Activated naive CD8-positive, alpha-beta T cell treated with anti-CD3 and anti-CD28 coated beads, Interleukin-2, amount 10 ng/mL, durations not matched to agents 7 days and 5 days (primary cell): Measurements from ENCODE around the gene ZNF592. TPM values are rescaled to one million over a fixed set of nuclear protein-coding genes. Genes with fewer than 3 reads are reported as not detected.

ENCODE experiments used
- ATAC-seq: fragments of 150-1000 bp; cut with Tn5 transposase; one replicate; pipeline ENCODE4 v1.10.0; 2021; ENCODE audit warnings: low read depth, moderate library complexity
- POLR2A ChIA-PET: fragments of 350-600 bp; sonication (Branson Sonifier 250); formaldehyde crosslinking; loops from one replicate; lab custom pipeline; 2021; ENCODE audit warnings: antibody characterized with exemption; lab: Charles Lee
- DNase-seq: peaks from one replicate; pipeline ENCODE4 v3.0.0; 2021
- H3K27ac Mint-ChIP-seq: one replicate; pipeline ENCODE4 v1.8.0; 2022; ENCODE audit warnings: mild to moderate bottlenecking, mixed read lengths
- H3K27me3 Mint-ChIP-seq: one replicate; pipeline ENCODE4 v1.8.0; 2022; ENCODE audit warnings: mild to moderate bottlenecking, moderate library complexity, mixed read lengths
- H3K36me3 Mint-ChIP-seq: one replicate; pipeline ENCODE4 v1.8.0; 2021; ENCODE audit warnings: mild to moderate bottlenecking, mixed read lengths
- H3K4me1 Mint-ChIP-seq: one replicate; pipeline ENCODE4 v1.8.0; 2021; ENCODE audit warnings: mixed read lengths
- H3K4me3 Mint-ChIP-seq: one replicate; pipeline ENCODE4 v1.8.0; 2022; ENCODE audit warnings: mild to moderate bottlenecking, moderate library complexity, mixed read lengths
- H3K9me3 Mint-ChIP-seq: one replicate; pipeline ENCODE4 v1.8.0; 2021; ENCODE audit warnings: mixed read lengths
- total RNA-seq, 2 experiments: library from RNA; stranded (reverse); gene quantifications; one replicate each; pipeline ENCODE4 v1.2.3, GENCODE V29; 2021

ZNF592 gene
- total RNA-seq, 2 experiments from 2014 or later, result 35.6 TPM

DNA sequence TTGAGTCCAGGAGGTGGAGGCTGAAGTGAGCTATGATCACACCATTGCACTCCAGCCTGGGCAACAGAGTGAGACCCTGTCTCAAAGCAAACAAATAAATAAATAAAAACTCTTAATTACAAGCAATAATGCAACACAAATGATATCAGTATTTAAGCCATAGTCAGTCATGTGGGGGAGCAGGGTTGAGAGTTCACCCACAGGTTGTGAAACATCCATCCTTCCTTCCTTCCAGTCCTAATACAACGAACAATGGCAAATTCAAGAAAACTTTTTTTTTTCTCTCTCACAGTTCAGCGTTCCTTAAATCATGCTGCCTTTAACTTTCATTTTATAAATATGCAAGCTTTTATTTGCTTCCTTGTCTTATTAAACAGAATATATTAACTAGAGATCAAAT, 24.1 kb downstream of the ZNF592 start:
- H3K27me3 Mint-ChIP-seq, result no peaks in the 10 kb centered on the region
- ATAC-seq, result no peak
- peaks cover 16% of the 10 kb centered on the region for H3K4me1 Mint-ChIP-seq
- POLR2A ChIA-PET, result interaction anchor here (0.6 kb wide), 1 partner anchor 15 kb away, joined by 3 read pairs; no protein-coding TSS in a partner anchor
- no peaks in the 10 kb centered on the region for H3K9me3 Mint-ChIP-seq
- no peak overlapping the region for H3K4me3 Mint-ChIP-seq
- H3K27ac Mint-ChIP-seq, result no peak overlapping the region
- DNase-seq, result no peak
- peaks cover 27% of the 10 kb centered on the region for H3K36me3 Mint-ChIP-seq

DNA sequence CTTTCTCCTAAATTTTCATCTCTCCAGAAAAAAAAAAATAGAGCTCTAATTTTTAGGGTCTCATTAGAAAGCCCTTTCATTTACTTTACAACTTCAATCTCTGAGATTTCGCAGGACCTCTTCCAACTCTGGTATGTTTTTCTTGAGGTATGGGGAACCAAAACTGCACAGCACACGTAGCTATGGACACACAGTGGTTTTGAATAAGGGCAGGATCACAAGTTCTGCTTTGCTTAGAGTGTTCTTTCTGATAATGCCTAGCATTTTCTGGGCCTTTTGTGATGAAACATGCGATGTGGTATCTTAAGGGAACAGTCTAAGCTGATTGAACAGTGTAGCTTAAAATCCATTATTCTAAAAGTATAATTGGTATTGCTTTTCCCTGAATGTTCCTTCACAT, 25.3 kb downstream of the ZNF592 start:
- DNase-seq (no peak), ATAC-seq (no peak)
- no peaks in the 10 kb centered on the region for H3K9me3 Mint-ChIP-seq
- no peaks in the 10 kb centered on the region for H3K27me3 Mint-ChIP-seq
- no peak overlapping the region for H3K4me3 Mint-ChIP-seq
- H3K36me3 Mint-ChIP-seq, result peaks cover 21% of the 10 kb centered on the region
- H3K27ac Mint-ChIP-seq, result no peak overlapping the region
- H3K4me1 Mint-ChIP-seq, result peaks cover 16% of the 10 kb centered on the region
- POLR2A ChIA-PET, result no interaction called here

DNA sequence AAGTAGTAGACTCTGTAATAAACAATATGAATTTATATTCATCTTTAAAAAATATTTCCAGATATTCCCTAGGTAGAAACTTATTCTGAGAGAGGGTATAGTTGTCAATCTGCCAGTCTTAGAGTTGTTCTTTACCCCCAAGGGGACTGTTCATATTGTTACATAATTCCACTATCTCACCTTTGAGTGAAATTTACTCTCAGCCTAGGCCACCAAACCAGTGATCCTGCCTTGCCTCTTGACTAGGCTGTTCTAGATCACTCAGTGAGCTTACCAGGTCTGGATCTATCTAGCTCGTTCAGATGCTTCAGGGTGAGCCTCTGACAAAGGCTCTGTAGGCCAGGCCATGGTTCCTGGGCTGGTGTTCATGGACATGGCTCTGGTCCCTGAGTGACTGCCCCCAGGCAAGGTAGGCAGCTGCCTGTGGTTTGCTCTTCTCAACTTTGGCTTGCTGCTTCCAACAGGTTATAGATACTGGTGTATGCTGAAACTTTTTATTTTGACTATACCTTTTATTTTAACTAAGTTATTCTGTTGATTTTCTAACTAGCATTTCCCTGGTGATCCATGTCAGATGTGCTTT, 27.6 kb downstream of the ZNF592 start:
- H3K36me3 Mint-ChIP-seq, result peaks cover 12% of the 10 kb centered on the region
- no peaks in the 10 kb centered on the region for H3K9me3 Mint-ChIP-seq
- no peak overlapping the region for H3K27ac Mint-ChIP-seq
- peaks cover 8% of the 10 kb centered on the region for H3K4me1 Mint-ChIP-seq
- no peak overlapping the region for H3K4me3 Mint-ChIP-seq
- H3K27me3 Mint-ChIP-seq, result no peaks in the 10 kb centered on the region
- POLR2A ChIA-PET, result no interaction called here
- ATAC-seq (no peak), DNase-seq (no peak)

DNA sequence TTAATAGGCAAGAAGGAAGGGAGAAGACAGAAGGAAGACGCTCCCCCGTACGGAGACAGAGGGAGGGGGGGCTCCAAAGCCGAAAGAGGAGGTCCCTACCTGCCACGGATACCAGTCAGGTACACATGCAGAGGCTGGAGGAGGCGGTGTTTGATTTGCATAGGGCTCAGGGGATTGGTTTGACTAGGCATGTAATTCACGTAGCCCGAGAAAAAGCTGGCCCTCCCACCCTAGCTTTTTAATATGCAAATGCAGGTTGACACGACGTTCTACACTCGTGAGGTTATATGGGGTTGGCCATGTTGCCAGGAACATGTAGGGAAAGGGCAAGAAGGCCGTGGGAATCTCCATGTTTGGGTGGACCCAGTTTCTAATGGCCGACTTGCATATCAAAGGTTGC, 29.8 kb downstream of the ZNF592 start:
- ATAC-seq (no peak), DNase-seq (no peak)
- Mint-ChIP-seq H3K27me3 (no peaks in the 10 kb centered on the region), H3K9me3 (no peaks in the 10 kb centered on the region), H3K4me1 (peaks cover 19% of the 10 kb centered on the region), H3K36me3 (peaks cover 15% of the 10 kb centered on the region), H3K4me3 (no peak overlapping the region), H3K27ac (no peak overlapping the region)
- POLR2A ChIA-PET, result interaction anchor here (0.6 kb wide), 1 partner anchor 138 kb away, joined by 4 read pairs; no protein-coding TSS in a partner anchor

DNA sequence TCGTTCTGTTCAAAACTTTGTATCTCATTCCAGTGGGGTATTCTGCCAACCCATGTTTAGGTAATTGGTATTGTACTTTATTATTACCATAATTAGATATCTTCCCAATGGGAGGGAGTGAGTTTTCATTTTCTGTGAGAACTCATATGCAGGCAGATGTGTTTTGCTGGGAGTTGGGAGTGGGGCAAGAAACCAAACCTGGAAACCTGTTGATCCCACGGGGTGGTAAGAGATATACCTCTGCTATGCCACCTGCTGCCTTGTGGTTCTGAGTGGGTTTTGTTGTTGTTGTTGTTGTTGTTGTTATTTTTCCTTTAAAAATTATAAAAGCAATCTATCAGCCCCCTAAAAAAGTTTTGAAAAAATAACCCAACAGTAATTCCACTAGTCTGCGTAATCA, 32.1 kb downstream of the ZNF592 start:
- Mint-ChIP-seq H3K27ac (no peak overlapping the region), H3K4me3 (no peak overlapping the region), H3K4me1 (peaks cover 25% of the 10 kb centered on the region), H3K36me3 (peaks cover 24% of the 10 kb centered on the region), H3K27me3 (no peaks in the 10 kb centered on the region), H3K9me3 (no peaks in the 10 kb centered on the region)
- DNase-seq (no peak), ATAC-seq (no peak)
- POLR2A ChIA-PET, result no interaction called here

DNA sequence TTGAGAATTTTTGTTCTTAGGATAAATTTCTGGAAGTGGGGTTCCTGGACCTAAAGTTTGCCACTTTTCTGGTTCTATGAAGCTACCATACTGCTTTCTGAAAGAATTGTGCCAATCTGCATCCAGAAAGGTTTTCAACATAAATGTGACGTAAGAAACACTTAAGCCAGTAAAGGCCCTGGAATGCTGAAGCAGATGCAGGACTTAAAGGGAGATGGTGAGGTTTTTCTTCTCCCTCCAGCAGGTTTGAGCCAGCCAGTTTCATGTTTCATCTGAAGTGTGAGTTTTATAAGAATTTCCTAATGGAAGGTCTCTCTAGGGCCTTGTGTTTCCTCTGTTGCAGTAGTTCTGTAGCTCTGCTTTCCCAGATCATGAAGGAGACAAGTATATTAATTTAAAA, 33.1 kb downstream of the ZNF592 start:
- Mint-ChIP-seq H3K36me3 (peaks cover 29% of the 10 kb centered on the region), H3K27me3 (no peaks in the 10 kb centered on the region), H3K9me3 (no peaks in the 10 kb centered on the region), H3K4me3 (no peak overlapping the region), H3K4me1 (peaks cover 31% of the 10 kb centered on the region), H3K27ac (no peak overlapping the region)
- DNase-seq (no peak), ATAC-seq (no peak)
- POLR2A ChIA-PET, result no interaction called here

DNA sequence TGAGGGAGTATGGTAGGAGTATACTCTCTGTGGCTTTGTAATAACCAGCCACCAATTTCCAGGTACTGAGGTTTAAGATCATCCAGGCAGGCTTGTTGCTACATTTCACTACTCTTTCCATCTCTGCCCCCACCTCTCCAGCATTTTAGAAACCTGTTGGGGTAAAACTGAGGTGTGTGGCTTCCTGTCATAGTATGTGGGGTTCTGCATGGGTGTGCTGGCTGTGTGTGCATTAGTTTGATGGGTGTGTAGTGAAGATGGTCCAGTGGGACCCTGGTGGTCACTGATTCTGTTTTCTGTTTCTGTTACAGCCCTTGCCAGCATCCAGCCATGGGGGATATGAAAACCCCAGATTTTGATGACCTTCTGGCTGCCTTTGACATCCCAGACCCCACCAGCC, 34.0 kb downstream of the ZNF592 start:
- POLR2A ChIA-PET, result no interaction called here
- H3K27ac Mint-ChIP-seq, result peak overlapping the region; percentile 26
- DNase-seq (no peak), ATAC-seq (peak; percentile 71)
- H3K4me1 Mint-ChIP-seq, result peaks cover 31% of the 10 kb centered on the region
- peaks cover 29% of the 10 kb centered on the region for H3K36me3 Mint-ChIP-seq
- H3K4me3 Mint-ChIP-seq, result no peak overlapping the region
- no peaks in the 10 kb centered on the region for H3K9me3 Mint-ChIP-seq
- no peaks in the 10 kb centered on the region for H3K27me3 Mint-ChIP-seq

DNA sequence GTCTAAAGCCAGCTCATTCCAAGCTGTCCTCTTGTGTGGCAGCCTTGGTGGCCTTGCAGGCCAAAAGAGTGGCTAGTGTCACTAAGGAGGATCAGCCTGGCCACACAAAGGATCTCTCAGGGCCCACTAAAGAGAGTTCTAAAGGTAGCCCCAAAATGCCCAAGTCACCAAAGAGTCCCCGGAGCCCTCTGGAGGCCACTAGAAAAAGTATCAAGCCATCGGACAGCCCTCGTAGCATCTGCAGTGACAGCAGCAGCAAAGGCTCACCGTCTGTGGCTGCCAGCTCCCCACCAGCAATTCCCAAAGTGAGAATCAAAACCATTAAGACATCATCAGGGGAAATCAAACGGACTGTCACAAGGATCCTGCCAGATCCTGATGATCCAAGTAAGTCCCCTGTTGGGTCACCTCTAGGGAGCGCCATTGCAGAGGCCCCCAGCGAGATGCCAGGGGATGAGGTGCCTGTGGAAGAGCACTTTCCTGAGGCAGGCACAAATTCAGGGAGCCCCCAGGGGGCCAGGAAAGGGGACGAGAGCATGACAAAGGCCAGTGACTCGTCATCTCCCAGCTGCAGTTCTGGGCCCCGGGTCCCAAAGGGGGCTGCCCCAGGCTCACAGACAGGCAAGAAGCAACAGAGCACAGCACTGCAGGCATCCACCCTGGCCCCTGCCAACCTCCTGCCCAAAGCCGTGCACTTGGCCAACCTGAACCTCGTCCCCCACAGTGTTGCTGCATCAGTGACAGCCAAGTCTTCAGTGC, 35.3 kb downstream of the ZNF592 start:
- no peak for ATAC-seq
- peaks cover 31% of the 10 kb centered on the region for H3K4me1 Mint-ChIP-seq
- peaks cover 27% of the 10 kb centered on the region for H3K36me3 Mint-ChIP-seq
- no peak for DNase-seq
- H3K4me3 Mint-ChIP-seq, result no peak overlapping the region
- POLR2A ChIA-PET, result no interaction called here
- no peaks in the 10 kb centered on the region for H3K9me3 Mint-ChIP-seq
- no peak overlapping the region for H3K27ac Mint-ChIP-seq
- H3K27me3 Mint-ChIP-seq, result no peaks in the 10 kb centered on the region

DNA sequence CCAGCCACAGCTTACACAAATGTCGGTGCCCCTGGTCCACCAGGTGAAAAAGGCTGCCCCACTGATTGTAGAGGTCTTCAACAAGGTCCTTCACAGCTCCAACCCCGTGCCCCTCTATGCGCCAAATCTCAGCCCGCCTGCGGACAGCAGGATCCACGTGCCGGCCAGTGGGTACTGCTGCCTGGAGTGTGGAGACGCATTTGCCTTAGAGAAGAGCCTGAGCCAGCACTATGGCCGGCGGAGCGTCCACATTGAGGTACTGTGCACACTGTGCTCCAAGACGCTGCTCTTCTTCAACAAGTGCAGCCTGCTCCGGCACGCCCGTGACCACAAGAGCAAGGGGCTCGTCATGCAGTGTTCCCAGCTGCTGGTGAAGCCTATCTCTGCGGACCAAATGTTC, 35.9 kb downstream of the ZNF592 start:
- Mint-ChIP-seq H3K27me3 (no peaks in the 10 kb centered on the region), H3K9me3 (no peaks in the 10 kb centered on the region), H3K4me1 (peaks cover 31% of the 10 kb centered on the region), H3K27ac (no peak overlapping the region), H3K4me3 (no peak overlapping the region), H3K36me3 (peaks cover 26% of the 10 kb centered on the region)
- POLR2A ChIA-PET, result no interaction called here
- DNase-seq (no peak), ATAC-seq (no peak)

DNA sequence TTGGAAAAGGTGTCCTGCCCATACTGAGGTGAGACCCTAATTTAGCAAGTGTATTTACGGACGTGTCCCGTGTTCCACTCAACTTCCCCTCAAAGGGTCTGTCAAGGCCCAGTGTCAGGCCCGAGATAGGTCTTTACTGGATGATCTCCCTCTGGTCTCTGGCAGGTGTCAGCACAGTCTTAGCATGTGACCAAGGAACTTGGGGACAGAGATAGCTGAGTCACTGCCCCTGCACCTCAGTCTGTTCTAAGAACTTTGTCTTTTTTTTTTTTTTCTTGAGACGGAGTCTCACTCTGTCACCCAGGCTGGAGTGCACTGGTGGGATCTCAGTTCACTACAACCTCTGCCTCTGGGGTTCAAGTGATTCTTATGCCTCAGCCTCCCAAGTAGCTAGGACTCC, 36.7 kb downstream of the ZNF592 start:
- Mint-ChIP-seq H3K27me3 (no peaks in the 10 kb centered on the region), H3K27ac (peak overlapping the region; percentile 23), H3K9me3 (no peaks in the 10 kb centered on the region), H3K4me1 (peaks cover 28% of the 10 kb centered on the region), H3K4me3 (no peak overlapping the region), H3K36me3 (peaks cover 26% of the 10 kb centered on the region)
- DNase-seq, result no peak
- ATAC-seq, result peak; percentile 30
- POLR2A ChIA-PET, result no interaction called here

DNA sequence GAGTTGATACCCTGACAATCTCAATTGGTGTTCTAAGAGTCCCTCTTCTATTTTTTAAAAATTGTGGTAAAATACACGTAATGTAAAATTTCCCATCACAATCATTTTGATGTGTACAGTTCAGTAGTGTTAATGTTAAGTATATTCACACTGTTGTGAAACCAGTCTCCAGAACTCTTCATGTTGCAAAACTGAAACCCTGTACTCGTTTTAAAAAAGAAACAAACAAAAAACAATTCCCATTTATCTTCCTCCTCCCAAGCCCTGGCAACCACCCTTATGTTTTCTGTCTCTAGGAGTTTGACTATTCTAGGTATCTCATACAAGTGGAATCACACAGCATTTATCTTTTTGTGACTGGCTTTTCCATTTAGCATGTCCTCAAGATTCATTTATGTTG, 40.1 kb downstream of the ZNF592 start:
- ATAC-seq, result no peak
- DNase-seq, result no peak
- no peaks in the 10 kb centered on the region for H3K9me3 Mint-ChIP-seq
- no peaks in the 10 kb centered on the region for H3K27me3 Mint-ChIP-seq
- H3K27ac Mint-ChIP-seq, result no peak overlapping the region
- H3K4me3 Mint-ChIP-seq, result no peak overlapping the region
- POLR2A ChIA-PET, result no interaction called here
- H3K36me3 Mint-ChIP-seq, result peaks cover 29% of the 10 kb centered on the region
- peaks cover 13% of the 10 kb centered on the region for H3K4me1 Mint-ChIP-seq

DNA sequence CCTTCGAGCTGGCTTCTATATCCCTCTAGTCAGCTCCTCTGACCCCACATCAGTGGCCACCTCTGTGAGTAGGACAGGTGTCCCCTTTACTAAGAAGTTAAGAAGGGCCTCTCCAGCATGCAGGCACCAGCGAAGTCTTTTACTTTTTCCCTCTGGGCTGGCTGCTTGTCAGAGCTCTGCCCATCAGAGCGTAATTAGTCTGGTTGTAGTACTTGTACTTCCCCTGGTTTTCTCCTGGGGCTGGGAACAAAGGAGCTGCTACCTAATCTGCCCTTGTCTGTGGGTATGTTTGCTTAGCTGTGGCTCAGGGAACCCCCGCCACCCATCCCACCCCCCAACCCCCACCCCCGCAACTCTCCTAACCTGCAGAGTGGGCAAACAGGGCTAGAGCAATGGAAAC, 41.4 kb downstream of the ZNF592 start:
- no peak for DNase-seq
- H3K9me3 Mint-ChIP-seq, result no peaks in the 10 kb centered on the region
- H3K4me1 Mint-ChIP-seq, result peaks cover 11% of the 10 kb centered on the region
- no peak for ATAC-seq
- H3K27me3 Mint-ChIP-seq, result no peaks in the 10 kb centered on the region
- POLR2A ChIA-PET, result no interaction called here
- no peak overlapping the region for H3K27ac Mint-ChIP-seq
- peaks cover 22% of the 10 kb centered on the region for H3K36me3 Mint-ChIP-seq
- no peak overlapping the region for H3K4me3 Mint-ChIP-seq

DNA sequence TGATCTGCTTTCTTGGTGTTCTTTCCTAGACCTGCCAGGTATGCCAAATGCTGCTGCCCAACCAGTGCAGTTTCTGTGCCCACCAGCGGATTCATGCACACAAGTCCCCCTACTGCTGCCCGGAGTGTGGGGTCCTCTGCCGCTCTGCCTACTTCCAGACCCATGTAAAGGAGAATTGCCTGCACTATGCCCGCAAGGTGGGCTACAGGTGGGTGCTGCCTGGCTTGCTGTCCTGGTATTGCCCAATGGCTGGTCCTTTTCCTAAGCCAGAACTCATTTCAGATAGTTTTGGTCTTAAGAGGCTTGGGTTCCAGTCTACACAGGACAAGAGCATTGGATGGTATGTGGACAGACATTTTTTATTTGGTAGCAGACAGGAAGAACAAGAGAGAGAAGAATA, 42.3 kb downstream of the ZNF592 start:
- H3K4me3 Mint-ChIP-seq, result no peak overlapping the region
- H3K4me1 Mint-ChIP-seq, result peaks cover 8% of the 10 kb centered on the region
- ATAC-seq, result no peak
- POLR2A ChIA-PET, result no interaction called here
- peak overlapping the region; percentile 18 for H3K27ac Mint-ChIP-seq
- no peak for DNase-seq
- H3K9me3 Mint-ChIP-seq, result no peaks in the 10 kb centered on the region
- H3K27me3 Mint-ChIP-seq, result no peaks in the 10 kb centered on the region
- H3K36me3 Mint-ChIP-seq, result peaks cover 20% of the 10 kb centered on the region

DNA sequence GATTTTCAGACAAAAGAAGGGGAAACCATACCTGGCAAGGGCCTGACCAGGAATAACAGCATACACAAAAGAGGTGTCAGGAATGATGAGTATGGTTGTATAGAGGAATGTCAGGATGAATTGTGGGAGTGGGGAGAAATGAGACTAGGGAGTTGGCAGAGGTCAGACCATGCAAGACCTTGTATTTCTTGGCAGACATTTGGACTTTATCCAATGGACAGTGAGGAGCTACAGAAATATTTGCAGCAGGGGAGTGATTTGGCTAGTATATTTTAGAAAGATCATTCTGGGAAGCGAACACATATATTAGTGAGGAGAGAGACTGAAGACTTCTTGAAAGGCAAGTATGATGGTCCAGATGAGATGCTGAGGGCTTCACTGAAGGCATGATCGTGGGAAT, 43.4 kb downstream of the ZNF592 start:
- Mint-ChIP-seq H3K27ac (peak overlapping the region; percentile 2), H3K9me3 (no peaks in the 10 kb centered on the region), H3K27me3 (no peaks in the 10 kb centered on the region), H3K36me3 (peaks cover 17% of the 10 kb centered on the region), H3K4me1 (peaks cover 4% of the 10 kb centered on the region), H3K4me3 (no peak overlapping the region)
- DNase-seq (no peak), ATAC-seq (no peak)
- POLR2A ChIA-PET, result no interaction called here
